HG03175 (cell line): ENCODE data around the gene SNRPA.
"Not testable (repeated sequence)": the region's sequence is repeated elsewhere in the genome, so short reads cannot be mapped to it uniquely, and the experiment has no call there.

ENCODE experiments used
- ATAC-seq: cut with Tn5 transposase; IDR thresholded peaks from one replicate; pipeline ENCODE4 v1.9.1; 2021; ENCODE audit warnings: mild to moderate bottlenecking, moderate library complexity; ENCODE audit not compliant: unreplicated experiment

Gene SNRPA

GRCh38 chr19:40776364-40776763, 25.4 kb downstream of the SNRPA start:
- ATAC-seq: no peak

GRCh38 chr19:40776932-40777644, 26.1 kb downstream of the SNRPA start:
- ATAC-seq: peak; percentile 59

- ATAC-seq: no peak
Measured at GRCh38 chr19:40777645-40777936, 26.6 kb downstream of the SNRPA start.

- peak; percentile 62 for ATAC-seq
Measured at GRCh38 chr19:40777937-40778705, 27.1 kb downstream of the SNRPA start, which contains the start of gene RAB4B. TSS of gene RAB4B (plus strand) at chr19:40778247. CDS start at chr19:40778376, 129 bp downstream.

- no peak for ATAC-seq
Measured at GRCh38 chr19:40778706-40779284, 27.8 kb downstream of the SNRPA start.

- ATAC-seq: no peak
Measured at GRCh38 chr19:40780582-40780981, 29.6 kb downstream of the SNRPA start.

GRCh38 chr19:40781140-40781539, 30.1 kb downstream of the SNRPA start:
- no peak for ATAC-seq

GRCh38 chr19:40783711-40784110, 32.7 kb downstream of the SNRPA start:
- ATAC-seq: no peak

GRCh38 chr19:40784146-40784545, 33.1 kb downstream of the SNRPA start:
- not testable (repeated sequence) for ATAC-seq

- ATAC-seq: no peak
Measured at GRCh38 chr19:40785526-40785925, 34.5 kb downstream of the SNRPA start.

- no peak for ATAC-seq
Measured at GRCh38 chr19:40786060-40787037, 35.3 kb downstream of the SNRPA start.

GRCh38 chr19:40791349-40791748, 40.3 kb downstream of the SNRPA start:
- no peak for ATAC-seq

GRCh38 chr19:40791996-40792395, 41.0 kb downstream of the SNRPA start:
- ATAC-seq: no peak

GRCh38 chr19:40797166-40797962, 46.4 kb downstream of the SNRPA start:
- no peak for ATAC-seq

GRCh38 chr19:40797963-40798682, 47.1 kb downstream of the SNRPA start:
- ATAC-seq: no peak

- peak; percentile 75 for ATAC-seq
Measured at GRCh38 chr19:40798683-40799557, 47.9 kb downstream of the SNRPA start, which contains the start of gene EGLN2. TSS of gene EGLN2 (plus strand) at chr19:40799191. CDS start at chr19:40800573, 1,382 bp downstream.

GRCh38 chr19:40799558-40800338, 48.7 kb downstream of the SNRPA start:
- ATAC-seq: no peak
